Activated T-cell treated with anti-CD3 and anti-CD28 coated beads, Interleukin-2, amount 50 U/mL, for 24 hours (primary cell): ENCODE measurements around the gene RHOU.

Source experiments
- DNase-seq: peaks from one replicate; pipeline ENCODE4 v3.0.0-alpha.2; 2020
- H3K27ac Mint-ChIP-seq: 2 replicates; pipeline ENCODE4 v1.8.0; 2020; ENCODE audit warnings: mild to moderate bottlenecking, mixed read lengths
- H3K27me3 Mint-ChIP-seq: 2 replicates; pipeline ENCODE4 v1.8.0; 2020; ENCODE audit warnings: mixed read lengths
- H3K36me3 Mint-ChIP-seq: 2 replicates; pipeline ENCODE4 v1.8.0; 2020; ENCODE audit warnings: low read depth, mixed read lengths
- H3K4me1 Mint-ChIP-seq: 2 replicates; pipeline ENCODE4 v1.8.0; 2020; ENCODE audit warnings: low read depth, mixed read lengths
- H3K4me3 Mint-ChIP-seq: 2 replicates; pipeline ENCODE4 v1.8.0; 2020; ENCODE audit warnings: mild to moderate bottlenecking, moderate library complexity, mixed read lengths
- H3K9me3 Mint-ChIP-seq: 2 replicates; pipeline ENCODE4 v1.8.0; 2020; ENCODE audit warnings: mixed read lengths

The RHOU gene

DNA sequence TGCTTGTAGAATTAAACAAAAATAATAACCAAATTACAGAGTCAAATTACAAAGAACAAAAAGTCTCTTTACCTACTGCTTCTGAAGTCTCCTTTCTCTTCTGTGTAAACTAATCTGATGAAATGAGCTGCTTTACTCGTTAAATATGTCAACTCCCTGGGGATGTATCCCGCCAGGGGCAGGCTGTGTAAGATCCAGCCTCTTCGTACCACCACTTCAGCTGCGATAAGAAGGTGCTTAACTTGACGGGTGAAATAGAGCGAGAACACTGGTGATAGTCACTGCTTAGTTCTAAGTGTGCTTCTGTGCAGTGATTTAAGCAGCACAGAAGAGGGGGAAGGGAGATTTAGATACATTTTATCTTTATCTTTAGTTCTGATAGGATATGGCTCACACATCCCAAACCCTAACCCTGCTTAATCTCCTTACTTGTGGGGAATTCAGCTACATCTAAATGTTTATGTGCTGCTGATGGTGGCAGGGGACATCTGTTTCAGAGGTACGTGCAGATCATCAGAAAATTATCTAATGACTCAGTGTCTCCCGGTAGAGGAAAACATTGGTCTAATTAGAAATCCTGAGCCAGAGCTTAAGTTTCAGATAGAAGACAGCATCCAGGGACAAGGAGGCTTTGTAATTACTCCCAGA is 46.0 kb downstream of the RHOU start:
- Mint-ChIP-seq H3K4me3 (no peak overlapping the region), H3K4me1 (no peaks in the 10 kb centered on the region), H3K27ac (no peak overlapping the region), H3K27me3 (no peaks in the 10 kb centered on the region), H3K36me3 (no peaks in the 10 kb centered on the region), H3K9me3 (no peaks in the 10 kb centered on the region)
- DNase-seq, result no peak

DNA sequence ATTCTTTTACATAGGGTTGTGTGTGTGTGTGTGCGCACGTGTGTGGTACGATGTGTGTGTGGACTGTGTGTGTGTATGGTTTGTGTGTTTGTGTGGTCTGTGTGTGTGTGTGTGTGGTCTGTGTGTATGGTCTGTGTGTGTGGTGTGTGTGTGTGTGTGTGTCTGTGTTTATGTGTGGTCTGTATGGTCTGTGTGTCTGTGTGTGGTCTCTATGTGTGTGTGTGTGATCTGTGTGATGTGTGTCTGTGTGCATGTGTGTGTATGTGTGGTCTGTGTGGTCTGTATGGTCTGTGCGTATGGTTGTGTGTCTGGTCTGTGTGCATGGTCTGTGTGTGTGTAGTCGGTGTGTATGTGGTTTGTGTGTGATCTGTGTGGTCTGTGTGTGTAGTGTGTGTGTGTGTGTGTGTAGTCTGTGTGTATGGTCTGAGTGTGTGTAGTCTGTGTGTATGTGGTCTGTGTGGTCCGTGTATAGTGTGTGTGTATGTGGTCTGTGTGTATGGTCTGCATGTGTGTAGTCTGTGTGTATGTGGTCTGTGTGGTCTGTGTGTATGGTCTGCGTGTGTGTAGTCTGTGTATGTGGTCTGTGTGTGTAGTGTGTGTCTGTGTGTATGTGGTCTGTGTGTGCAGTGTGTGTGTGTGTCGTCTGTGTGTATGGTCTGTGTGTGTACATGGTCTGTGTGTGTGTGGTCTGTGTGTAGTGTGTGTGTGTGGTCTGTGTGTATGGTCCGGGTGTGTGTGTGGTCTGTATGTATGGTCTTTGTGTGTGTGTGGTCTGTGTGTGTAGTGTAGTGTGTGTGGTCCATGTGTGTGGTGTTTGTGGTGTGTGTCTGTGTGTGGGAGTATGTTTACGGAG is 46.8 kb downstream of the RHOU start:
- no peaks in the 10 kb centered on the region for H3K4me1 Mint-ChIP-seq
- no peaks in the 10 kb centered on the region for H3K36me3 Mint-ChIP-seq
- no peaks in the 10 kb centered on the region for H3K9me3 Mint-ChIP-seq
- no peak for DNase-seq
- H3K27me3 Mint-ChIP-seq, result no peaks in the 10 kb centered on the region
- no peak overlapping the region for H3K4me3 Mint-ChIP-seq
- H3K27ac Mint-ChIP-seq, result no peak overlapping the region

DNA sequence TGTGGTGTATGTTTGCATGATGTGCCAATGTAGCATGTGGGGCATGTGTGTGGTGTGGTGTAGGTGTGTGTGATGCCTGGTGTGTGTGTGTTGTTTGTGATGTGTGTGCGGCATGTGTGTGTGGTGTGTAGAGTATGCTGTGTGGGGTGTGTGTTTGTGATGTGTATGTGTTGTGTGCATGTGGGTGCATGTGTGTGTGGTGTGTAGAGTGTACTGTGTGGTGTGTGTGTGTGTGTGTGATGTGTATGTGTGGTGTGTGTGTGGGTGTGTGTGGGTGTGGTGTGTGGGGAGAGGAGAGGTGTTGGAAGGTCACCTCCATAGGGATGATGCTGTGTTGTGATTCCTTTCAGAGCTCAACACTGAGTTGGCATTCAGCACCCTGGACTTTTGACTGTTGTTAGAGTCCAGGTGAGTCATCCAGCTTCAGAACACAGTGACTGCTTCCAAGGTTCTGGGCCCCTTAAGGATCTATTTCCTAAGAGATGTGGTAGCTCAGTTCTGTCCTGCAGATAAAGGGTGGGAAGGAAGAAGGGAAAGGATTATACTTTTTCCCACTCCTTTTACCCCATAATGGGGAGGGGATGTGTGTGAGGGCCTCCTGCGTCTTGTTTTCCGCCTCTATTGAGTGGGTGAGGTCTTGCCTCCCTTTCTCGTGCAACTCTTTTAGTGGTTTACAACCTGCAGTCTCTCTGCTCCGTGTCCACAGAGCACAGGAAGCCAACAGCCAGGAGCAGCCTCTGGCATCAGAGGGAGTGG is 47.6 kb downstream of the RHOU start:
- Mint-ChIP-seq H3K27ac (no peak overlapping the region), H3K9me3 (no peaks in the 10 kb centered on the region), H3K36me3 (no peaks in the 10 kb centered on the region), H3K27me3 (no peaks in the 10 kb centered on the region), H3K4me3 (no peak overlapping the region), H3K4me1 (no peaks in the 10 kb centered on the region)
- DNase-seq, result no peak

DNA sequence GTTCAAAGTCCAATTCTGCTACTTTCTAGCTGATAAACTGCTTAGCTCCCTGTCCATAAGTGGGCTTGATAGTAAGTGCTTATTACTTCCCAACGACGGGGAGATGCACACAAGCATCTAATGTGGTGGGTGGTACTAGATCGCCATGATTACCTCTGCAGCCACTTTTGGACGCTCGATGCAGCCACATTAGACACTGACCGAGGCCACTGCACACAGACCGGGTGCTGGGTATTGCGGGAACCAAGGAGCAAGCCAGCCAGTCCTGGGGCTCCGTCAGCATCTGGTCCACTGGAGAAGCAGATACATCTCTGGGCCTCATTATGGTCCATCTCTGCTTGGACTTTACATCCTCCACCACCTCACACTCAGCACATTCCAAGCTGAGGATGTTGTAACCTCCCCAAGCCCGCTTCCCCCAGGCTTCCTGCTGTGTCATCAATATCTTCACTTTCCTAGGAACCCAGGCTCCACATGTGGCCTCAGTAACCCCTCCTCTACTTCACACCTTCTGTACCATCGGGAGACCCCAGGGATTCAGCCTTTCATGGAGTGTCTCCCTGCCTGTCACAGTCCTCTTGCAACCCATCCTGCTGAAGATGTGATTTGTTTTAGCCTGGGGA is 48.2 kb downstream of the RHOU start:
- Mint-ChIP-seq H3K27ac (no peak overlapping the region), H3K27me3 (no peaks in the 10 kb centered on the region), H3K9me3 (no peaks in the 10 kb centered on the region), H3K36me3 (no peaks in the 10 kb centered on the region), H3K4me1 (no peaks in the 10 kb centered on the region), H3K4me3 (no peak overlapping the region)
- DNase-seq, result no peak

DNA sequence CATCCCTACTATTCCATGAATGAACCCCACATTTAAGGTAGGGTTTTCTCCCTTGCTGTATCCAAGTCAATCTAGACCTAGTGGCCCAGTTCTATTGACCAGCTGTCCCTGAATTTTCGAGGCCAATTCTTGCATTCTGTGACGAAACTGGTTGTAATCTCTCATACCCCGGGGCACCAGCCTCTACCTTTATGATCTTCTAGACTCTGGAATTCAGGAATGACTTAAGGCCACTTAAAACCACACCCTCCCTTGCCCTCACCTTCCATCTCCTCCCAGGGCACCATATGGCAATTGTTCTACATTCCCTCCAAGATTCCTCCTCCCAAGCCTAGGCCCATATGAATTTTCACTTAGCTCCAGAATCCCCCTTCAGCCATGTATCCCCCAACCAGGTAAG is 48.9 kb downstream of the RHOU start:
- Mint-ChIP-seq H3K4me1 (no peaks in the 10 kb centered on the region), H3K9me3 (no peaks in the 10 kb centered on the region), H3K27me3 (no peaks in the 10 kb centered on the region), H3K4me3 (no peak overlapping the region), H3K36me3 (no peaks in the 10 kb centered on the region), H3K27ac (no peak overlapping the region)
- no peak for DNase-seq

DNA sequence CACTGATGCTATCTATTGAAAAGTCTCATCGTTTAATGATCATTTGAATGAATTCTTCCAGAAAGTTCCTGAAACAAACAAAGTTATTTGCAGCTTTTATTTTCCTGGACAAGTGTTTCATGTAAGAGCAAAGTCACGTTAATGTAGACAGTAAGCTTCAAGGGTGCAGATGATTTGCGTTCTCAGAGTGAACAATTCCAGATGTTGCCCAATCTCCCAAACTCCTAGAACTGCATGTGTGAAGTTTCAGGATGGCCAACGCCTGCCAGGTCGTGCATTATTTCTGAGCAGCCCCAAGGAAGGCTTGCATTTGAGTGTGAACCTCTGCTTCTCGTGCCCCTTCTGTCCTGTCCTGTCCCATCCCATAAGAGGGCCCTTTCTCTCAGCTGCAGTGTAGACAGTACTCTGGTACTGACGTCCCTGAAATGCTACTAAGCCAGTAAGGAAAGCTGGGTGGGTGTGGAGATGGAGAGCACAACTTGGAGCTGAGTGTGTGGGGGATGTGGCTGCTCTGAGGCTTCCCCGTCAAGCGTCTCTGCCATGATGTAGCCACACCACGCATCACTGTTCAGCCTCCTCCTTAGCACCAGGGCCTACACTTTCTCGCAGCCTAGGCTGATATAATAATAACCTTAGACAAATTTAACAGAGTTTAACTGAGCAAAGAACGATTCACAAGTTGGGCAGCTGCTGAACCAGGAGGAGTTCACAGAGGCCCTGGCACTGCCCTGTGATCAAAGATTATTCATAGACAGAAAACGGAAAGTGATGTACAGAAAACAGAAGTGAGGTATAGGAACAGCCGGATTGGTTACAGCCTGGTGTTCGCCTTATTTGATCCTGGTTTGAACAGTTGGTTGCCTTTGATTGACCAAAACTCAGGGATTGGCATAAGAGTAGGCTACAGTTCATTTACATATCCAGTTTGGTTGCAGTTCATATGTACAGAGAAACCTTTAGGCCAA is 50.4 kb downstream of the RHOU start:
- no peak overlapping the region for H3K27ac Mint-ChIP-seq
- H3K9me3 Mint-ChIP-seq, result no peaks in the 10 kb centered on the region
- no peaks in the 10 kb centered on the region for H3K27me3 Mint-ChIP-seq
- peaks cover 3% of the 10 kb centered on the region for H3K4me1 Mint-ChIP-seq
- H3K36me3 Mint-ChIP-seq, result no peaks in the 10 kb centered on the region
- no peak overlapping the region for H3K4me3 Mint-ChIP-seq
- DNase-seq, result no peak

DNA sequence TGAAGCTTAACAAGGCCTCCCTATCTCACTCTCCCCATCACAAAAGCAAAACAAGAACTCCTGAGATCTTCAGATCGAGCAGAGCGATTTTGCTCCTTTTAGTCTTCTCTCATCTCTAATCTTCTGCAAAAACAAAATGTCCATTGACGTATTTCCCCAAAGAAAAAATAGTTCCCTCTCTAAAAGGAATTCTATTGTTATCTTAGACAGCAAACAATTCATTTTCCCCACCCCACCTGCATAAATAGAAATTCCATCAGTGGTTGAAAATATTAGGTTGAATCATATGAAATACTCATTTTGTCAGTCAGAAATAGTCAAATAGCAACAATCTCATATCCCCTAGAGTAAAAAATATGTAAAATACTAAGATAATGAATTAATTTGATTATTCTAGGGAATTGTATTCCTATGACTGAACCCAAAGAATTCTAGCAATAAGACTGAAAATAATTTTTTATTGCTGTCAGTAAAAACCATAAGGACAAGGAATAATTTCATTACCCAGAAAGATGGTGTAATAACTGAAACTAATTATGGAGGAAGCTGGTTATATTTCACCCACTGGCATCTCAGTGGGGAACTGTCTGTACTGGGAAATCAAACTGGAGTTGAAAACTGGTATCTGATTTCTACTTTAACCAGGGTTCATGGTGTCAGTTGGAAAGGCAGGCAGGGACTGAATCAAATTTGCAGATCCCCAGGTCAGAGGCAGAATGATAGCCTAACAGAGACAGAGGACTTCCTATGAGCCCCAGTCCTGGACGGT is 51.3 kb downstream of the RHOU start:
- Mint-ChIP-seq H3K9me3 (no peaks in the 10 kb centered on the region), H3K4me1 (peaks cover 8% of the 10 kb centered on the region), H3K36me3 (no peaks in the 10 kb centered on the region), H3K4me3 (no peak overlapping the region), H3K27me3 (no peaks in the 10 kb centered on the region), H3K27ac (no peak overlapping the region)
- no peak for DNase-seq

DNA sequence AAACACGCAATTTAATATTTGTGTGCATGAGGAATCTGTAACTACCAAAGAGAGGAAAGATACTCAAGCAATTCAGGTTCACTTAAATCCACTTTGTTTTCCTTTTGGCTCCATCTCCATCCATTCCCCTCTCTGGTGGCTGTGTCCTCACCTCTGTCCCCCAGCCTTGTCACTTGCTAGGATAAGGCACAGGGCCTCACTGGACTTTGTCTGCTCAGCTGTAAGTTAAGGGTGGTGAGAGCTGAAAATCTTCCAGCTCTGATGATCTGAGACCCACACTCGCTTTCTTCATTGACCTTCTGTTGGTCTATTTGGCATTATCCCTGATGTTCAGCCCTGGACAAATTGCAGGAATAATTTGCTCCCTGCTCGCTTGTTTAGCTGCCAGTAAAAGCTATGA is 56.5 kb downstream of the RHOU start:
- H3K27ac Mint-ChIP-seq, result no peak overlapping the region
- no peaks in the 10 kb centered on the region for H3K9me3 Mint-ChIP-seq
- no peak for DNase-seq

DNA sequence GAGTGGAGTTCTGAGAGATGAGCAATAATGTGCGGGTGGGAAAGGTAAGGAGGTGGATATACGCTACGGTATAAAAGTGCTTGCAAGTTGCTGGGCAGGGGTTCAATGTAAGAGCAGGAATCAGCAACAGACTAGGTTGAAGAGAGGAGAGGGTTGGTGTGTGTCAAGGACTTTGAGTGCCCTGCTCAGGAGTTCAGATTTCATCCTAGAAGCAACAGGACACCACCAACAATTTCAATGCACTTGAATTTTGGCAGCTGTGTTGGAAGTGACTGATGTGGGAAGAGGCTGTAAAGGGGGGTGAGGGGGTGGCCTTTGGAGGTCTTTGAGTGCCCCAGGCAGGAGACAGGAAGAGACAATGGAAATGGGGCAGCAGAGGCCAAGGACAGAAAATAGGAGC is 57.3 kb downstream of the RHOU start:
- no peak for DNase-seq
- no peaks in the 10 kb centered on the region for H3K36me3 Mint-ChIP-seq
- peaks cover 10% of the 10 kb centered on the region for H3K4me1 Mint-ChIP-seq
- H3K9me3 Mint-ChIP-seq, result peaks cover 3% of the 10 kb centered on the region
- H3K4me3 Mint-ChIP-seq, result no peak overlapping the region
- H3K27ac Mint-ChIP-seq, result no peak overlapping the region
- H3K27me3 Mint-ChIP-seq, result no peaks in the 10 kb centered on the region

More for the DNA sequence above, 56.5 kb downstream of the RHOU start:
- Mint-ChIP-seq H3K36me3 (no peaks in the 10 kb centered on the region), H3K4me1 (peaks cover 8% of the 10 kb centered on the region), H3K27me3 (no peaks in the 10 kb centered on the region), H3K4me3 (no peak overlapping the region)

DNA sequence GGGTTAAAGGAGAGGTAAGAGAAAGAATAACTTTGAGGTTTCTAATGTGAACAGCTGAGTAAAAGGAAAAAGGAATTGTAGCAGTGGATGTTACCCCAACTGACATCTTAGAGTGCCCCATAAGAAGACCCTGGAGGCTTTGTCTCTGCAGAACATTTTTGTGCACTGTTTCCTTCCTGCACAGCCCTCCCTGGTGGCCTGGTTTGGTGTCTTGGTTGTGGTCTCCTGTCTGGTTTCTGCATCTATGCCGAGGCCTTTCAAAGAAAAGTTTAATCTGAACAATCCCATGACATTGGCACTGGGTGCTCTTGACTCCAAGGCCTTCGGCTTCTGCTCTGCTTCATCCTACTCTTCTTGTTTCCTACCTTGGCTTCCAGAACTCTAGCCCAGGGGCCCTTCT is 57.8 kb downstream of the RHOU start:
- DNase-seq, result no peak
- Mint-ChIP-seq H3K9me3 (peaks cover 3% of the 10 kb centered on the region), H3K4me1 (peaks cover 10% of the 10 kb centered on the region), H3K27ac (no peak overlapping the region), H3K4me3 (no peak overlapping the region), H3K36me3 (no peaks in the 10 kb centered on the region), H3K27me3 (no peaks in the 10 kb centered on the region)

DNA sequence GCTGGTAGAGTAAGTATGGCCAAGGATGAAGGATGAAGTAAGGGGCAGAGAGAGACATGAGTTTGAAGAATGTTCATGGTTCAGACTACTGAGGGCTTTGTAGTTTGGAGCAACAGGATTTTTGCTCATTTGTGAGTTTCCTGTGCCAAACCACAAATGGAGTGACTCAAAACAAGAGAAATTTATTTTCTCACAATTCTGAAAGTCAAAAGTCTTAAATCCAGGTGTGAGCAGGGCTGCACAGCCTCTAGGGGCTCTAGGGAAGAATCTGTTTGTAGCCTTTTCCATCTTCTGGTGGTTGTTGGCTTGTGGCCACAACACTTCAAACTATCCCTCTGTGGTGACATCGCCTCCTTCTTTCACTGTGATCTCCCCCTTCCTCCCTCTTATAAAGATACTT is 58.9 kb downstream of the RHOU start:
- Mint-ChIP-seq H3K4me3 (no peak overlapping the region), H3K9me3 (peaks cover 3% of the 10 kb centered on the region), H3K27me3 (no peaks in the 10 kb centered on the region), H3K27ac (no peak overlapping the region), H3K36me3 (no peaks in the 10 kb centered on the region), H3K4me1 (peaks cover 13% of the 10 kb centered on the region)
- DNase-seq, result peak; percentile 51

DNA sequence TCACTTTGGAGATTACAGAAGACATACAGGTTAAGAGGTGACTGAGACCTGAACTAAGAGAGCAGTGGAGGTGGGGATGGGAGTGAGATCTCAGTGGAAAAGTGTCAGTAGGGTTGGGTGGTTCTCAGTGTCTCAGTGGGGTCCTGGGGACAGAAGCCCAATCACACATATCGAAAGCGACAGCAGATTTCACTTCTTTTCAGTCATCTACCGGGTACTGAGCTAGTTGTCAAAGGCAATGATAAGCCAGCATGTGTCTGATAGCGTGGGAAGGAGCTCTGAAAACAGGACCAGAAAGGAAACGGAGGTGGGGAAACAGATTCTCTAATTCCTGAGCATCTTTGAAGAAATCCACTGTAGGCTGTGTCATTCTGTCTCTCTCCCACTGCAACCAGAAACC is 59.5 kb downstream of the RHOU start:
- no peak overlapping the region for H3K4me3 Mint-ChIP-seq
- H3K27me3 Mint-ChIP-seq, result no peaks in the 10 kb centered on the region
- H3K27ac Mint-ChIP-seq, result no peak overlapping the region
- no peaks in the 10 kb centered on the region for H3K36me3 Mint-ChIP-seq
- H3K4me1 Mint-ChIP-seq, result peaks cover 13% of the 10 kb centered on the region
- peaks cover 3% of the 10 kb centered on the region for H3K9me3 Mint-ChIP-seq
- peak; percentile 49 for DNase-seq

DNA sequence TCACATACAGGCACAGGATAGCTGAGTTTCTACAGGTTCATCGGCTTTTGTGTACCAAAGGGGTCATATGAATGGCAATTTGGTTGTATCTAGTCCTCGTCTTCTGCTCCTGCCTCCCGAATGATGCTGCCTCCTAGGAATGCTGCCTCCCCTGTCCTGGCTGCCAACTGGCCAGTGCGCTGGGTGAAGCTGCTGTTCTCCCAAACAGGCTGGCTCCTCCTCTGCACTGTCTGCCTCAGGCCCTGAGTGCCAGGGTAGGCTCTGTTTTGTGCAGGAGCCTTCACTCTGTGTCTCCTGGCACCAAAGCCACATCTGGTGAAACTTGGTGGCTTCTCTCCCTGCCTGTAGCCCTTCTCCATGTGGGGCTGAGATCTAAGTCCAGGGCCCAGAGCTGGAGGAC is 60.3 kb downstream of the RHOU start:
- H3K27ac Mint-ChIP-seq, result peak overlapping the region; percentile 37
- DNase-seq, result no peak
- no peaks in the 10 kb centered on the region for H3K36me3 Mint-ChIP-seq
- no peak overlapping the region for H3K4me3 Mint-ChIP-seq
- peaks cover 5% of the 10 kb centered on the region for H3K9me3 Mint-ChIP-seq
- H3K4me1 Mint-ChIP-seq, result peaks cover 14% of the 10 kb centered on the region
- H3K27me3 Mint-ChIP-seq, result no peaks in the 10 kb centered on the region
